ENCODE measurements around the gene CIAO2A. TPM values are rescaled to one million over a fixed set of nuclear protein-coding genes. Genes with fewer than 3 reads are reported as not detected.

CIAO2A gene
- total RNA-seq, 1 donor from 2014 or later: 53.4 TPM

DNA sequence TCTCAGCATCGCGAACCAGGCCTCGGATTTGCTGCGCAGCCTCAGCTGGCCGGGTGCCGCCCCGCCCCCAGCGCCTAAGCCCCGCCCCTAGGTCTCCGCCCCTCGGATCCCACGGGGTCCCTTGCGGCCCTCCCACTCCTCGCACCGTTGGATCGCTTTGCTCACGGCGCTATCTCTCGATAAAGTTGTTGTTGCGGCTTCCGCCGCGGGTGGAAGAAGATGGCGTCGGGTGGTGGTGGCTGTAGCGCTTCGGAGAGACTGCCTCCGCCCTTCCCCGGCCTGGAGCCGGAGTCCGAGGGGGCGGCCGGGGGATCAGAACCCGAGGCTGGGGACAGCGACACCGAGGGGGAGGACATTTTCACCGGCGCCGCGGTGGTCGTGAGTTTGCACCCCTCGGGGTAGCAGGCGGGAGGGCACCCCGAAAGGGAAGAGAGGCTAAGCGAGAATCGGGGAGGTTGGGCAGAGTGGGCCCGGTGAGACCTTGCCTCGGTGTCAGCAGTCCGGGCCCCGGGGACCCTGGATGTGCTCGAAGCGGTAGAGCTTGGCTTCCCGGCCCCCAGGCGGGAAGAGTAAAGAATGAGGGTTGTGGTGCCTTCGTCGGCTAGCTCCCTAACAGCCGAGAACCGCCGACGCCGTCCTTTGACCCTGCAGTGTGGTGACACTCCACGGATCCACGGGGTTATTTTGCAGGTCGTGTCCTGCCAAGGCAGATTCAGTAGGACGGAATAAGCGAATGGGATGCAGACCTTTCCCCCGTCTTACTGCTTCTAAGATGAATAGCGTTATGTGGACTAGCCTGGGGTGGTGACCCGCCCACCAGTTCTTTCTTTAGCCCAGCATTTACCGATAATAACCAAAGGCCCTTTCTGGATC, 2.4 kb upstream of the CIAO2A start, which contains the start of gene SNX1:
TSS of gene SNX1 (plus strand) at position 188 of the 873 bp plus-strand sequence. CDS start at position 220, 32 bp downstream.
- Histone ChIP-seq H3K79me2 (ENCODE audit: insufficient read depth, low read length) (peaks cover 82% of the 10 kb centered on the region), H3K36me3 (ENCODE audit: insufficient read depth, low read length) (no peaks in the 10 kb centered on the region), H3K4me1 (ENCODE audit: insufficient read depth, low read length) (peaks cover 28% of the 10 kb centered on the region), H3K4me2 (ENCODE audit: low read length) (peak within 1 kb of the TSS; percentile 90), H3K27ac (ENCODE audit: low read depth, low read length) (peak within 1 kb of the TSS; percentile 76), H3K27me3 (ENCODE audit: insufficient read depth, low read length) (no peaks in the 10 kb centered on the region), H3K9ac (ENCODE audit: low read length) (peak within 1 kb of the TSS; percentile 93), H2AFZ (ENCODE audit: low read depth, low read length) (peak within 1 kb of the TSS; percentile 91), H4K20me1 (ENCODE audit: insufficient read depth, low read length) (peaks cover 47% of the 10 kb centered on the region), H3K9me3 (ENCODE audit: insufficient read depth, low read depth, low read length) (no peaks in the 10 kb centered on the region), H3K4me3 (ENCODE audit: insufficient read depth, low read depth, low read length) (peak within 1 kb of the TSS; percentile 78)
- DNase-seq (ENCODE audit: low read depth) (peak; percentile 85), FAIRE-seq (no peak)
- Mint-ChIP-seq H3K4me1 (ENCODE audit: low read depth, unreplicated experiment) (peaks cover 19% of the 10 kb centered on the region), H3K27me3 (ENCODE audit: low read depth, unreplicated experiment) (no peaks in the 10 kb centered on the region), H3K9me3 (ENCODE audit: unreplicated experiment) (no peaks in the 10 kb centered on the region), H3K27ac (ENCODE audit: unreplicated experiment) (peak within 1 kb of the TSS; percentile 91), H3K4me3 (ENCODE audit: unreplicated experiment) (peak within 1 kb of the TSS; percentile 95), H3K36me3 (ENCODE audit: low read depth, unreplicated experiment) (no peaks in the 10 kb centered on the region)
- TF ChIP-seq EZH2 (IDR thresholded peaks at IDR 0.05; ENCODE audit: insufficient read depth, low read length): no peak
- TF ChIP-seq, protein P1, sequence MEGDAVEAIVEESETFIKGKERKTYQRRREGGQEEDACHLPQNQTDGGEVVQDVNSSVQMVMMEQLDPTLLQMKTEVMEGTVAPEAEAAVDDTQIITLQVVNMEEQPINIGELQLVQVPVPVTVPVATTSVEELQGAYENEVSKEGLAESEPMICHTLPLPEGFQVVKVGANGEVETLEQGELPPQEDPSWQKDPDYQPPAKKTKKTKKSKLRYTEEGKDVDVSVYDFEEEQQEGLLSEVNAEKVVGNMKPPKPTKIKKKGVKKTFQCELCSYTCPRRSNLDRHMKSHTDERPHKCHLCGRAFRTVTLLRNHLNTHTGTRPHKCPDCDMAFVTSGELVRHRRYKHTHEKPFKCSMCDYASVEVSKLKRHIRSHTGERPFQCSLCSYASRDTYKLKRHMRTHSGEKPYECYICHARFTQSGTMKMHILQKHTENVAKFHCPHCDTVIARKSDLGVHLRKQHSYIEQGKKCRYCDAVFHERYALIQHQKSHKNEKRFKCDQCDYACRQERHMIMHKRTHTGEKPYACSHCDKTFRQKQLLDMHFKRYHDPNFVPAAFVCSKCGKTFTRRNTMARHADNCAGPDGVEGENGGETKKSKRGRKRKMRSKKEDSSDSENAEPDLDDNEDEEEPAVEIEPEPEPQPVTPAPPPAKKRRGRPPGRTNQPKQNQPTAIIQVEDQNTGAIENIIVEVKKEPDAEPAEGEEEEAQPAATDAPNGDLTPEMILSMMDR (IDR thresholded peaks at IDR 0.05; ENCODE audit: insufficient read depth, low read depth, low read length): no peak

DNA sequence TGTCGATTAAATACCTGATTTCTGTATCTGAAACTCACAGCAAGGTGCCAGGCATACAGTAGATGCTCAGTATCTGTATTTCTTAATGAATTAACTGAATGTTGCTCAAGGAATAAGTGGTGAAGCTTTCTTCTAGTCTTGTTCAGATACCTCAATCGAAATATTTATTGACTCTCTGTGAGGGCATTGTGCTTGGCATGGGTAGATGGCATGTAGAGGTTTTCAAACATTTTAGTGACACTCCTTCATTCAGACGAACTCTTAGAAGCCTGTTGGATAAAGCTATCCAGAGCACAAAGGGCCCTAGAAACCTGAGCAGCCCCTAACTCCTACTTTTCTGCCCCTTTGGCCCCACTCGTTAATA, 1.8 kb upstream of the CIAO2A start:
- Histone ChIP-seq H3K79me2 (ENCODE audit: insufficient read depth, low read length) (peaks cover 79% of the 10 kb centered on the region), H3K9me3 (ENCODE audit: insufficient read depth, low read depth, low read length) (no peaks in the 10 kb centered on the region), H4K20me1 (ENCODE audit: insufficient read depth, low read length) (peaks cover 41% of the 10 kb centered on the region), H3K9ac (ENCODE audit: low read length) (peak overlapping the region; percentile 93), H3K36me3 (ENCODE audit: insufficient read depth, low read length) (no peaks in the 10 kb centered on the region), H3K27ac (ENCODE audit: low read depth, low read length) (no peak overlapping the region), H3K4me1 (ENCODE audit: insufficient read depth, low read length) (peaks cover 28% of the 10 kb centered on the region), H3K27me3 (ENCODE audit: insufficient read depth, low read length) (no peaks in the 10 kb centered on the region), H3K4me3 (ENCODE audit: insufficient read depth, low read depth, low read length) (peak overlapping the region; percentile 38), H2AFZ (ENCODE audit: low read depth, low read length) (peak overlapping the region; percentile 88), H3K4me2 (ENCODE audit: low read length) (peak overlapping the region; percentile 90)
- DNase-seq (ENCODE audit: low read depth) (no peak), FAIRE-seq (no peak)
- Mint-ChIP-seq H3K4me3 (ENCODE audit: unreplicated experiment) (peak overlapping the region; percentile 95), H3K27ac (ENCODE audit: unreplicated experiment) (peak overlapping the region; percentile 48), H3K36me3 (ENCODE audit: low read depth, unreplicated experiment) (no peaks in the 10 kb centered on the region), H3K27me3 (ENCODE audit: low read depth, unreplicated experiment) (no peaks in the 10 kb centered on the region), H3K9me3 (ENCODE audit: unreplicated experiment) (no peaks in the 10 kb centered on the region), H3K4me1 (ENCODE audit: low read depth, unreplicated experiment) (peaks cover 19% of the 10 kb centered on the region)
- no peak for TF ChIP-seq EZH2 (IDR thresholded peaks at IDR 0.05; ENCODE audit: insufficient read depth, low read length)
- TF ChIP-seq, protein P1 (IDR thresholded peaks at IDR 0.05; ENCODE audit: insufficient read depth, low read depth, low read length): no peak
